DMS53 treated with DMSO at 0.1 percent for 48 hours (cell line): ENCODE data around the gene GNAT2.

ENCODE experiments used
- DNase-seq: peaks from one replicate; lab custom pipeline; 2025; ENCODE audit not compliant: unreplicated experiment; lab: John Stamatoyannopoulos, UW

The GNAT2 gene

DNA sequence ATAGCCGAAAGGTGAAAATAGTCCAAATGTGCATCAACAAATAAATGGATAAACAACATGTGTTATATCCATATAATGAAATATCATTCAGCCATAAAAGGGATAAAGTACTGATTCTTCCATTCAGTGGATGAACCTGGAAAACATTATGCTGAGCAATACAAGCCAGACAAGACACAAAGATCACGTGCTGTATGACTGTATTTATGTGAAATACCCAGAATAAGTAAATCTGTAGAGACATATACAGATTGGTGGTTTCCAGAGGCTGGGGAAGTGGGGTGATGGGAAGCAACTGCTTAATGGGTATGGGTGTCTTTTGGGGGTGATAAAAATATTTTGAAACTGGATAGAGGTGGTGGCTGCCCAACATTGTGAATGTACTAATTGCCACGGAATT is 23.2 kb upstream of the GNAT2 start:
- DNase-seq: no peak

- no peak for DNase-seq
Observed at GRCh38 chr1:109641861-109642260, 22.4 kb upstream of the GNAT2 start.

- no peak for DNase-seq
Observed at GRCh38 chr1:109641078-109641740, 21.8 kb upstream of the GNAT2 start.

DNA sequence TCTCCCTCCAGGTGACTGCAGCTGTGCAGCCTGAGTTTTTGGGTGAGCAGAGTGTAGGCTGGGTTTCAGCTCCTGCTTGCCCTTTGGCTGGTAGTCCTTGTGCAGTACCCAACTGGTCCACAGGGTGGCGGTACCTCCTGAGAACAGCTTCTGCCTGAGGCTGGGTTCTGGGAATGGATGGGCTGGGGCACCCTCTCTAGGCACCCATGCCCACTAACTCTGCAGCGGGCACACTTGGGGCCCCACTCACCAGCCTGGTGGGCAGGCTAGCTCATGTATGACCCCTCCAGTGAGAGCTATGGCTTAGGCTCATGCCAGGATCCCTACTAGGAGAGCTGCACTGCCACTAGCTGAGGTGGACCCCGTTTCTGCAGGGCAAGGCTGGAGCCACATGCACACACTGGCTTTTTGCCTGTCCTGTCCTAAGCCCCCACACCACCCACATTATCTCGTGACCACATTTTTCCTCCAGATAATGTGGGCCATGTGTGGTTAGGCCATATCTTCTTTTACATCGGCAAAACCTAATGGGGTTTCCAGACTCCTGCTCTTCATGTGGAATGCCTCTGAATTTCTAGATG is 21.0 kb upstream of the GNAT2 start:
- peak; percentile 25 for DNase-seq

- no peak for DNase-seq
Observed at GRCh38 chr1:109639841-109640184, 20.4 kb upstream of the GNAT2 start.

- no peak for DNase-seq
Observed at GRCh38 chr1:109639063-109639840, 19.8 kb upstream of the GNAT2 start.

- DNase-seq: no peak
Observed at GRCh38 chr1:109637446-109637845, 18.0 kb upstream of the GNAT2 start.

GRCh38 chr1:109636201-109636952 is 17.0 kb upstream of the GNAT2 start:
- no peak for DNase-seq

DNA sequence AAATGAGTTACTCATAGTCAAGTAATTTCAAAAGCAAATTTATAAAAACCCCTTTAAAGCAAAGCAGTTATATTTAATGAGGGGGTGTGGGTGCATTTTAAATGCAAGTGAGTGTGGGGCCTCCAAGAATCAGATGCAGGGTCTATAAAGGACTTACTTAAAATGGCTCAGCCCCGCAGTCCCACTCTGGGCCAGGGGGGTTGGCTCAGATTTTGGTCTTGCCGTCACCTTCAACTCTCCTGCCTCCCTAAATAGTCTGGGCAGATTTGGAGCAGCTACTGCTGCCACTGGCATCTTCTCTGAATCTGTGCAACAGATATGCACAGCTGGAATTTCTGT is 16.4 kb upstream of the GNAT2 start:
- DNase-seq: no peak

DNA sequence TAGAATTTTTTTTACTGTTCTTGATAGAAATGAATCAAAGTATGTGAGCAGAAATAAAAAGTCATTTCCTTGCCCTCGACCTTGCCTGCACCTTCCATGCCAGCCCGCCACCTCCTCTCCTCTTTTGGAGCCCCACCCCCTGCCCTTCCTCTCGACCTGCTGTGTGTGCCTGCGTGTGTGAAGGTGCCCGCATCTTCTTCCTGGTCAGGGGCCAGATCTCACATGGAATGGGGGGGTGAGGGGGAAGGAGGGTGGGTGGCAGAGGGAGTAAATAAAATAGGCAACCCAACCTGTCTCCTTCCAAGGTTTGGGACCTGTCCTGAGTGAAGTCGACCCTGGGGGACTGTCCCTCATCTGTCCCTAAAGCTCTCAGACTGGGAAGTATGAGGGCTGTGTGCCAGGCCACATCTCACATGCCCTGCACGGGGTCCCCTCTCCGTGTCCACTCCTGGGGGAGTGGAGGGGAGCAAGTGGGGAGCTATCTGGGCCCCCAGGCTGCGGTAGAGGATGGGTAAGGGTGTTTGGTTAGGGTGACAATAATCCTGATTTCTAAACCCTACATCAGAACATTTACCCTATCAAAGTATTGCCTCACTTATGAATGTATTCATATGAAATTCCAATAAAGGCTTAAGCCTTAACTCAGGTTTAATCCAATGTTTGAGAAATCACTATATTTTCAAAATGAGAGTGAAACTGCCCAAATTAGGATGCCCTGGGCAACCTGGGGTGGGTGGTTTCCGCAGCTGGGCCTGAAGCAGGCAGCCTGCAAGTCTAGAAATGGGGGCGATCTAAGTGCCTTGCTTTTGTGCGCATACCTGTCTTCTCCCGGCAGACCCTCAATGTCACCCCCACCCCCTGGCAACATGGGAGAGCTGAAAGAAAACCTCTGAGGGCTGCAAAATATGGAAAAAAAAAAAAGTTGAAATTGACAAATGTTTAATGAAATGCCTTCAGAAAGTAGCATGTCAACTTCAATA is 15.6 kb upstream of the GNAT2 start:
- no peak for DNase-seq

GRCh38 chr1:109634292-109634691 is 14.9 kb upstream of the GNAT2 start:
- DNase-seq: no peak

DNA sequence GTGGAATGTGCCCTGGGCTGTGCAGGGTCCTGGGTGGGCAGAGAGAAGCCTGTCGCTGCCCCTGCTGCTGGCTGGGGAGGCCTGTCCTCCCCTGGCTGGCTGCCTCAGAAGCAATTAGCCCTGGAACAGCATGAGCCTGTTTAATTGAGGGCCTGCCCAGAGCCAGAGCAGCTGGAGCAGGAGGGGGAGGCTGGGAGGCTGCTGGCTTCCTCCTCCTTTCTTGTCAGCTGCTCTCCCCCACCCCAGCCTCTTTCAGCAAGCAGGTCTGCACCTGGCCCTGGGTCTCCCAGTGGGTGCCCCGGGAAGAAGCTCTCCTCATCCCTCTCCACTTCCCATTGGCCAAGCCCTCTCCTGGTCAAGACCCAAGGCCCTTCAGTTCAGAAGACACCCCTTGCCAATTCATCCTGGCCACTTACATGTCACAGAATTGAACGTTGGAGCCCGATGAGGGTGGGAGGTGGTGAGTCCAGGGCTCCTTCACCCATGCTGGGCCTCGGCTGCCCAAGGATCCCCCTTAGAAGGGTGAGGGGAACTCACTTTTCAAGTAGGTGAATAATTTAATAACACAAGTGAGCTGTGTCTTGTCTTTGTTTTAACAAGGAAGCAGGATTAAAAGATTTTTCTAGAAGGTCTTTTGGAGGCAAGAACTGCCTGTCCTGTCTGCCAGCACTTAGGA is 13.4 kb upstream of the GNAT2 start:
- no peak for DNase-seq

DNA sequence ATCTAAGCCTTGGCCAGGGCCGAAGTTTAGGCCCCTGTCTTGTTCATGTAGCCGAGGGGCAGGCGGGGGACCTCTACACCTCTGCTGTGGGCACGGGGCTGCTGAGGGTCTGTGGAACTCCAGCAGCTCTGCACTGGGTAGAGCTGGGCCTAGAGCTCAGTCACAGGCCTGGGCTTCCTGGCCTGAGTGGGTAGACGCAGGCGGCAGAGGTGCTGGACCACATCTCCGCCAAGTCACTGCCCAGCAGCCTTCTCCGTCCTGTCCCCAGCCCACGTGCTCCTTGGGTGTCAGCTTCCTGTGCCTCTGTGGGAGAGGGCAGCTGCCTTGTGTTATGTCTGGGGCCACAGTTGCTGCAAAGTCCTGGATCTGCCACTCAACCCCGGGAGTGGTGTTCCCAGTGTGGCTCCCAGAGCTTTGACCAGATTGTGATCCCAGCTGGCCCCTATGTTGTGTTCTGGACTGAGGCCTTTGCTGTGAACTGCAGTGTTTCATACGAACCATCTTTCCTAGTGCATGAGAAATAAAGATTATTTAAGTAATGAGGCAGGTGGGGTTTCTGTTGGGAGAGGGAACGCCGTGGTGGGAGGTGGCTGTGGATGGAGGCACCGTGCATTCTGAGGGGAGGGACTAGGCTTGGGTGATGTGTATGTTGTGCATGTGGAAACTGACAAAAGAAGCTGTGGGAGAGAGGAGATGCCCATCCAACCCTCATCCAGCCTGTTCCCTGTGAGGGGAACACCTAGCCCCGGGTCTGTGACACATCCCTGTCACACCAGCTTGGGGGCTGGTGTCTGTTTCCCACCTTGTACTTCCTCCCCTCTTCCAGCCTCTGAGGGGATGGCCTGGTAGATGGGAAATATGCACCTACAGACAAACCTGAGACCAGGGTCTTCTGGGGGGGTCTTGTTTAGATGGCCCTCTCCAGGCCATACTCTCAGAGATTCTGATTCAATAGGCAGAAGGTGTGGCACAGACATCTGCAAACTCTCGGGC is 12.4 kb upstream of the GNAT2 start:
- no peak for DNase-seq

DNA sequence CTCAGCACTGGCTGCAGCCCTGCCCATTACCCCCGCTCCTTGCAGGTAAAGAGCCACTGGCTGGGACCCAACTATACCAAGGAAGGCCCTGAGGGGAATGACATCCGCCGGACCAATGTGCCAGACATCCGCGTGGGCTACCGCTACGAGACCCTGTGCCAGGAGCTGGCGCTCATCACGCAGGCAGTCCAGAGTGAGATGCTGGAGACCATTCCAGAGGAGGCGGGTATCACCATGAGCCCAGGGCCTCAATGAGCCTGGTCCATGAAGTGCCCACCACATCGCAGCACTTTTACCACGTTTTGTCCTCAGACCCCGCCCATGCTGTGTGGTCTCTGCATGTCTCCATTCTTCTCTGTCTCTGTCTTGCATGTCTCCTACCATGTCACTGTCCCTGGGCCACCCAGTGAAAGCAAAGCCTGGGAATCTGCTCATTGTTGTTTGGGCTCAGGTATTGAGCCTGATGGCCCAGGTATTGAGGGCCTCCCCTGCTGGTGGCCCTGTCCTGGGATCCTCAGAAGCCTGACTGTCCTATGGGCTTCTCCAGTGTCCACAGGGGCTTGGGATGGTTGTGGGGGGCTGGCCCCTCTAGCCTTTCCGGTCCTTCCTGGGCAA is 11.6 kb upstream of the GNAT2 start:
- no peak for DNase-seq

GRCh38 chr1:109630081-109630897 is 10.9 kb upstream of the GNAT2 start:
- DNase-seq: no peak

- no peak for DNase-seq
Observed at GRCh38 chr1:109629372-109630030, 10.1 kb upstream of the GNAT2 start.
